ENCODE results near the gene IL9R.
"Not testable (repeated sequence)": the region's sequence is repeated elsewhere in the genome, so short reads cannot be mapped to it uniquely, and the experiment has no call there.

The IL9R gene

GRCh38 chrX:155998761-155999510 lies 1.4 kb downstream of the IL9R start:
- no peak for DNase-seq (ENCODE audit: low read depth in 2 of 2)

GRCh38 chrX:155999751-156000150 lies 2.3 kb downstream of the IL9R start:
- not testable (repeated sequence) for DNase-seq (ENCODE audit: low read depth in 2 of 2)

- DNase-seq (ENCODE audit: low read depth in 2 of 2): no peak
These were observed 2.9 kb downstream of the IL9R start for GRCh38 chrX:156000361-156000926.

GRCh38 chrX:156001001-156001666 lies 3.6 kb downstream of the IL9R start:
- no peak for DNase-seq (ENCODE audit: low read depth in 2 of 2)

- DNase-seq (ENCODE audit: low read depth in 2 of 2): no peak
These were observed 4.1 kb downstream of the IL9R start for GRCh38 chrX:156001667-156002021.

- DNase-seq (ENCODE audit: low read depth in 2 of 2): no peak
These were observed 5.0 kb downstream of the IL9R start for GRCh38 chrX:156002507-156002906.

GRCh38 chrX:156003486-156004185 lies 6.1 kb downstream of the IL9R start:
- DNase-seq (ENCODE audit: low read depth in 2 of 2): no peak

- DNase-seq (ENCODE audit: low read depth in 2 of 2): no peak
These were observed 6.8 kb downstream of the IL9R start for GRCh38 chrX:156004256-156004655.

- DNase-seq (ENCODE audit: low read depth in 2 of 2): no peak
These were observed 7.2 kb downstream of the IL9R start for GRCh38 chrX:156004740-156005139.

GRCh38 chrX:156005144-156005543 lies 7.6 kb downstream of the IL9R start:
- no peak for DNase-seq (ENCODE audit: low read depth in 2 of 2)

- not testable (repeated sequence) for DNase-seq (ENCODE audit: low read depth in 2 of 2)
These were observed 9.0 kb downstream of the IL9R start for GRCh38 chrX:156006468-156006867.

- not testable (repeated sequence) for DNase-seq (ENCODE audit: low read depth in 2 of 2)
These were observed 10.9 kb downstream of the IL9R start for GRCh38 chrX:156008379-156008778.

- no peak for DNase-seq (ENCODE audit: low read depth in 2 of 2)
These were observed 11.4 kb downstream of the IL9R start for GRCh38 chrX:156008915-156009314.

GRCh38 chrX:156009691-156010090 lies 12.2 kb downstream of the IL9R start:
- not testable (repeated sequence) for DNase-seq (ENCODE audit: low read depth in 2 of 2)

- not testable (repeated sequence) for DNase-seq (ENCODE audit: low read depth in 2 of 2)
These were observed 15.9 kb downstream of the IL9R start for GRCh38 chrX:156013286-156013953.

GRCh38 chrX:156019846-156020245 lies 22.4 kb downstream of the IL9R start:
- not testable (repeated sequence) for DNase-seq (ENCODE audit: low read depth in 2 of 2)

GRCh38 chrX:156023002-156023401 lies 25.5 kb downstream of the IL9R start:
- DNase-seq (ENCODE audit: low read depth in 2 of 2): not testable (repeated sequence)

GRCh38 chrX:156024949-156025492 lies 27.5 kb downstream of the IL9R start:
- DNase-seq (ENCODE audit: low read depth in 2 of 2): not testable (repeated sequence)

GRCh38 chrX:156028653-156029237 lies 31.2 kb downstream of the IL9R start:
- DNase-seq (ENCODE audit: low read depth in 2 of 2): not testable (repeated sequence)

GRCh38 chrX:156029296-156029695 lies 31.8 kb downstream of the IL9R start:
- not testable (repeated sequence) for DNase-seq (ENCODE audit: low read depth in 2 of 2)
